Body of pancreas (tissue), 4 donors: ENCODE measurements around the gene STXBP4.

Experiments used
- CTCF ChIP-seq, 7 experiments: fragments of 450-650 bp in 4 of 7; fragments of 200-600 bp in 3 of 7; sonication (generic) in 3 of 7; IDR thresholded peaks; one replicate each; pipeline ENCODE4 v1.5.1; 2016 to 2019; ENCODE audit warnings: antibody characterized with exemption in 7 of 7
- POLR2A ChIP-seq, 3 donors: fragments of 450-650 bp; IDR thresholded peaks; one replicate each; pipeline ENCODE4 v1.6.1; 2016; ENCODE audit warnings: antibody characterized with exemption in 3 of 3, mild to moderate bottlenecking in 2 of 3

- TF ChIP-seq CTCF (IDR thresholded peaks at IDR 0.05) (no peak), POLR2A (IDR thresholded peaks at IDR 0.05) (no peak)
Observed at GRCh38 chr17:55114283-55114682, 145.7 kb downstream of the STXBP4 start.
